Measurements from ENCODE around the gene IGFL4.

IGFL4 gene

DNA sequence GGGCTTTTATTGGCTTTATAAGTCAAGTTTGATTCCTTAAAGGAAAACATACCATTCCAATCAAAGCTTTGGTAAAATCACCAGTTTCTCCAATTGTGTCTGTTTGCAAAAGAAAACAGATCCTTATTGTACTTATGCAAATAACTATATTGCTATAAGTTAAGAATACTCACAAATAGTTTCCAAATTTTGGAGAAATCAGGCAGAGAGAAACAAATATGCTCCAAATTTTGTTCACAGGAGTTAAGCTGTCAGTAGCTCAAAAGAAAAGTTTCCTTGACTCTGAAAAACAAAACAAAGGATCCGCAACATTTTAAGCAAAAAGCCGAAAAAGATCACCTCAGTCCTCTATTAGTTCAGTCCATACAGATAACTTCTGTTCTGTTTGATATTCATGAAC, 19.2 kb upstream of the IGFL4 start:
- no peak for DNase-seq

- no peak for DNase-seq
Observed at GRCh38 chr19:46058778-46059177, 18.0 kb upstream of the IGFL4 start.

DNA sequence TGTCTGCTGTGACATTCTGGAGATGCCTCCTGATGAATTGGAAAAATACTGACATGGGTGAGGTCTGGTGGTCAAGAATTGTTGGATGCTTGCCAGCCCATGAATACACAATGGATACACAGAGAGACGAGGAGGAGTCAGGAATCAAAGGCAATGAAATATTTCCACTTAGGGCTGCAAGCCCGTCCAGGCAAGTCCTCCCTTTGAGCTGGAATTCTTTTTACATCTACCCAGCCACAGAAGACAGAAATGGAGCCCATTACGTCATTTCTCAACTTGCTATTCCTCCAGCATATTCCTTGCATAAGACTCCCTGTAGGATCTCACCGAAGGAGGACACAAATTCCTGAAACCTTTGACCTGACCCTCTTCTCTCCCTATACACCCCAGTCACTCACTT, 15.7 kb upstream of the IGFL4 start:
- DNase-seq = no peak

GRCh38 chr19:46052896-46053295, 12.1 kb upstream of the IGFL4 start:
- DNase-seq = no peak

DNA sequence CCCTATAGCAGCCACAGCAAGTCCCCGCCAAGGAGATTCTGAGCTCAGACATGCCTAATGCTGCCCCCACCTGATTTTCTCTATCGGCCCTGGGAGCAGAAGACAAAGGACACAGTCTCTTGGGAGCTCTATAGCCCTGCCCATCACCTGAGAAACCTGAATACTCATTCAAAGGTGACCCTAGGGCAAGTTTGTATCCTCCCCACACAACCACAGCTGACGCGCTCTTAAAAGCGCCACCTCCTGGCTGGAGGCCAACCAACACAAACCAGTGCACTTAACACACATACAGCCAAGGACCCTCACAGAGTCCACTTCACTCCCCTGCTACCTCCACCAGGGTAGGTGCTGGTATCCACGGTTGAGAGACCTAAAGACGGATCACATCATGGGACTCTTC, 8.8 kb upstream of the IGFL4 start:
- no peak for DNase-seq

- no peak for DNase-seq
Observed at GRCh38 chr19:46043519-46043918, 2.7 kb upstream of the IGFL4 start.

DNA sequence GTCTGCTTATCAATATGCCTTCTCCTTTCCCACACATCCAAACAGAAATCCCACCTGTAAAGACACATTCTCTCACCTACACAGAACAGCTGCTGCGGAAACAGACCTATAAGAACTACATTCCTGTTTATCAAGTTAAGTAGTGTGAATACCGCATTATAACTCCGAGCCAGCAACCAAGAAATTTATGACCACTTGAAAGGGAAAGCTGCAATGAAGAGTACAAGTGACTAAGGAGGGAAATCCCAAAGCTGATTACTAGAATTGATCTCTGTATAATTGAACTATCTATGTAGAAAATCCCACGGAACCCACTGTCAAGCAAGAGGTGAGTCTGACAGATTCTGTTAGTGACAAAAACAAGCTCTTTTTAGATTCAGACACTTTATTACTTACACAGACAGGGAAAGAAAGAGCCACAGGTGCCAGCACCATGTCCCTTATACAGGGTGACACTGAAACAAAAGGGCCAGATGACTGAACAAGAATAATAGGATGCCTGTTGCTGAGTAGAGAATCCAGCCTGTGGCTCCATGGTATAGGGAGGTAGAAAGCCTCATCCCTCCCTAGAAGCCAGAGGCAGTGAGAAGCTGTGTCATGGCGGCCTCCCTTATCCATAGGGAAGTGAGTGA, 1.6 kb upstream of the IGFL4 start:
- DNase-seq = no peak

DNA sequence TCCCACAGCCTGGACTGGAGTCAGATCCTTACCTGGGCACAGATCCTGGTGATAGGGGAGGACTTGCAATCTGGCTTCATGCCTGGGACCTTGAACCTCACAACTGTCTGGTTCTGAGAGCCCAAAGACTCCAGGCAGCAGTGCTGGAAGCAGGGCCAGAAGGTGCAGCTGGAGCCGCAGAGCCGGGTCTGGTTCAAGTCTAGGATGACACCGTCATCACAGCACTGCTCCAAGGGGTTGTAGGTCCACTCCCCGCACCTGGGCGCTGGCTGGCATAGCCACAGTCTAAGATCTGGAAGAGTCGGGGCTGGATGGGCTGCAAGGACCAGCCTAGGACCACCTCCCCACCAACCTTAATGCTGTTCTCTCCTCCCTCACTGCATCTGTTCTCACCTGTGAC, 677 bp downstream of the IGFL4 start:
- DNase-seq = no peak

DNA sequence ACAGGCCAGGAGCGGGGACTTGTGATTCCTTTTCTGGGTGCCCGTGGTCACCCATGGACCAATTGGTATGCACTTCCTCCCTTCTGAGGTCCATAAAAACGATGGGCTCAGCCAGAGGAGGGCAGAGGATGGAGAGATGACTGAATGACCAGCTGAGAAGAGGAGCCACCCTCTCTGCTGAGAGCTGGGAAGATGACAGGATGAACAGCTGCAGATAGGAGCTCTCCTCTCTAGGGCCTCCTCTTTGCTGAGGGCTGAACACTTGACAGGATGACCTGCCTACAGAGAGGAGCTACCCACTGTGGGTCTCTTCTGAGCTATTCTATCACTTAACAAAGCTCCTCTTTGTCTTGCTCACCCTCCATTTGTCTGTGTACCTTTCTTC, 4.1 kb downstream of the IGFL4 start:
- no peak for DNase-seq

GRCh38 chr19:46035986-46036743, 4.6 kb downstream of the IGFL4 start:
- no peak for DNase-seq

GRCh38 chr19:46035546-46035945, 5.3 kb downstream of the IGFL4 start:
- no peak for DNase-seq

DNA sequence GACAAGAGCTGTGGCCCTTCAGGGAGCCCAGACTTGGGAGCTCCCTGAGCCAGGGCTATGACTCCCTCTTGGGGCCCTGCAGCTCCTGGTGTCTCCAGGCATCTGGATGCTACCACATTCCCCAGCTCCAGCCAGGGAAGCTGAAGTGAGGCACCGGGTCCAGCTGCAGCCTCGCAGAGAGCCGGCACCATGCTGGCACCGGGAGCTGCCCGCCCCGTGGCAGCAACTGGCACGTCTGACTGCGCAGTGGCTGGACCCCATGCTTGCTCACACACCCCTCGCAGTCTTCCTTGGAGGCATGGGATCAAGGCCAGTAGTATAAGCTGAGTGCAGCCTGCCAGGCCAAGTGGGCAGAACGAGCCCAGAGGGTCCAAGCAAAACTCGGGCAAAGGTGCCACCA, 7.4 kb downstream of the IGFL4 start:
- DNase-seq = no peak

DNA sequence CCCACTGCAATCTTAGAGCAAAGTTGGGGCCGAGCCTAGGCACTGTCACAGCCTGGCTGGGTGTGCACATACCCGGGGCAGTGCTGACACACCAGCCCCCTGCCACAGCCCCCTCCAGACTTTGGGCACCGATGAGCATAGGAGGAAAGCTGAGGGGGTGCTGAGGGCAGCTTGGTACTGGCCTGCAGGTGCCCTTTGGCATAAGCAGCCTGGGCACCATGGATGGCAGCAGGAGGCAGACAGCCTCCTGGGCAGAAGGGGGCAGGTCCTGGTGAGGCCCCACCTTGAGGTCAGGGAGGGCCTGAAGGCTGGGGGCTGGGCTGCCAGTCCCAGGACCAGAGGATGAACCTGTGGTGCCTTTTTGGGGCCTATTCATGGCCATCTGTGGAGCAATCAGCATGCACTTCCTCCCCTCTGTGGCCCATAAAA, 8.2 kb downstream of the IGFL4 start:
- DNase-seq = no peak

GRCh38 chr19:46031781-46032596, 8.8 kb downstream of the IGFL4 start:
- DNase-seq = no peak

- DNase-seq = no peak
Observed at GRCh38 chr19:46030812-46031550, 9.8 kb downstream of the IGFL4 start.

GRCh38 chr19:46025835-46026234, 15.0 kb downstream of the IGFL4 start:
- DNase-seq = no peak

DNA sequence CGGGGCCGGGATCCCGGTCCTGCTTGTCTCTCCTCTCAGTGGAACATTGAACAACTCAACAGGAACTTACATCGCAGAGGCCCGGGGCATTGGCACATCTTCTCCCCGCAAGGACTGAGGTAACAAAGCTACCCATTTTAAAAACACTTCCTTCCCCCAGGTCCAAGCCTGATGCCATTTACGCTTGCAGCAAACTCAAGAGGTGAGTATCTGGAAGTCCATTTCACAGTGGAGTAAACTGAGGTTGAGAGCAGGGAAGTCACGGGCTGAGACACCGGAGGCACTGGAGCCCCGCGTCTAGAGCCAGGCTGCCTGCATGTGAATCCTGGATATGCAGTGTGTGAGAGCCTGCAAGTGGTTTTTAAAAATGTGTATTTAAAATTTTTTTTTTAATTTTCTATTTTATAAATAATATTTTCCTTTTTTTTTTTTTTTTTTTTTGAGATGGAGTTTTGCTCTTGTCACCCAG, 17.5 kb downstream of the IGFL4 start:
- DNase-seq = no peak

- no peak for DNase-seq
Observed at GRCh38 chr19:46022431-46023310, 18.1 kb downstream of the IGFL4 start, which contains the start of gene PGLYRP1. TSS of gene PGLYRP1 (minus strand) at chr19:46023053. CDS start at chr19:46023021, 32 bp downstream.

DNA sequence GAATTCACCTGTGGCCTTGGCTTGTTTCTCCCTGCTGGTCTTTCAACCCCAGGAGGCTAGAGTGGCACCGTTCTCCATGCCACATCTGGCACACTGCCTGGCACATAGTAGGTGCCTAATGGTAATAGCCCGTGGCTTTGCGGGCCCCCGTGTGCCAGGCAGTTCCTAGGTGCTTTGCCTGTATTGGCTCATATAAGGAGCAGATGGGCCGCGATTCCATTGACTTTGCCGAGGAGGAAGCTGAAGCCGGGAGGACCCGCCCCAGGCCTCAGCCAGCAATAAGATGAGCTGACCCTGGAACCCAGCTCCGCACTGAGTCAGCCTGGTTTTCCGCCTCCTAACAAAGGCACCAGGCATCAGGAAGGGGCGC, 18.8 kb downstream of the IGFL4 start:
- no peak for DNase-seq

DNA sequence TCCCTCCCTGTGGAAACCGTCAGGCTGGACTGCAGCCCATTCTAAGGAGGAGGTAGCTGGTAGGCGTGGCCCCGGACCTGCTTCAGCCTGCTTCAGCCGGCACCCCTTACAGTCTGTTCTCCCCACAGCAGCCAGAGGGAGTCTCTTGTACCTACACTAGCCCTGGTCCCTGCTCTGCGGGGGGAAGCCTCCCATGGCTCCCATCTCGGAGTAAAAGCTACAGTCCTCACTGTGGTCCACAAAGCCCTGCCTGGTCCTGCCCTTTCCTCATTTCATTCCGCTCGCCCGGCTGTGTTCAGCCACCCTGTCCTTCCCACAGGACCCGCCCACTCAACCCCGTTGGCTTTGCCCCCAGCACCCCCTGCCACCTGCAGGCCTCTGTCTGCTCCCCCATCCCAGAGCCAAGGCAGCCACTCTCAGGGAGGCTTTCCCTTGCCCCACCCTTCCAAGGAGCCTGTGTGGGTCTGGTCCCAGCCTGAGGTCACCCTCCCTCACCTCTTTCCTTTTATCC, 19.2 kb downstream of the IGFL4 start:
- no peak for DNase-seq

DNA sequence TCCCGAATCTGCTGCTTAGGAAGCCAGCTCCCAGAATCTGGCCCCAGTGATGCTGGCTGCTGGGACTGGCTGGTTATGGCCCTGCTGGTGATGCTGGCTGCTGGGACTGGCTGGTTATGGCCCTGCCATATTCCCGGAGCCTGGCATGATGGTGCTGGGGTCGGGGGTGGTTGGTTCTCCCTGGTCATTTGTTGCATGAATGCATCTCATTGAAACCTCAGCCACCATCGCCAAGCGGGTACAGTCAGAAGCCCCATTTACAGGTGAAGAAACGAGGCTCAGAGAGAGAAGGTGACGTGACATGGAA, 20.0 kb downstream of the IGFL4 start:
- DNase-seq = no peak

DNA sequence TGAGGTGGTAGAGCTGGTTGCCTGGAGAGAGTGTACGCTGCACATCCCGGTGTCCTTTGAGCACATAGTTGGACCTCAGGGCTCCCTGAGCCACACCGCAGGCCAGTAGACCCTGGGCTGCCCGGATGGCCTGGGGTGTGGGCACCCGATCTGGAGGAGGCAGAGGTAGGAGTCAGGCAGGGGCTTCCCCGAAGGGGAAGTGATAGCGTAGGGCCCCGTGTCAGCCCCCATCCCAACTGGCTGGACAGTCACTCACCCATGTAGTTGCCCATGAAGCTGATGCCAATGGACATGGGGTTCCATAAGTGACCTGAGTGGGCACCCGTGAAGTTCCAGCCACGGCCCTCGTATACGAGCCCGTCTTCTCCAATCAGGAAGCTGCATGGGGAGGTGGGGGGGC, 21.5 kb downstream of the IGFL4 start:
- no peak for DNase-seq

All from activated CD8-positive, alpha-beta memory T cell treated with anti-CD3 and anti-CD28 coated beads, Interleukin-2, amount 50 U/mL, for 4 hours (primary cell).